Upper lobe of right lung (tissue), 1 donor: ENCODE data around the gene MTG2. TPM values are rescaled to one million over a fixed set of nuclear protein-coding genes. Genes with fewer than 3 reads are reported as not detected.

Experiments
- ATAC-seq: fragments of 200-7000 bp; cut with Tn5 transposase; one replicate; pipeline ENCODE4 v1.9.1; 2020; ENCODE audit warnings: mild to moderate bottlenecking, moderate library complexity
- DNase-seq: peaks from one replicate; pipeline ENCODE4 v3.0.0-alpha.2; 2020
- H3K27ac ChIP-seq: fragments of 200-600 bp; one replicate; pipeline ENCODE4 v1.8.0; 2022
- H3K27me3 ChIP-seq: fragments of 200-600 bp; one replicate; pipeline ENCODE4 v1.8.0; 2022; ENCODE audit warnings: mild to moderate bottlenecking
- H3K36me3 ChIP-seq: fragments of 200-600 bp; one replicate; pipeline ENCODE4 v1.8.0; 2022
- H3K4me1 ChIP-seq: fragments of 200-600 bp; one replicate; pipeline ENCODE4 v1.8.0; 2022
- H3K4me3 ChIP-seq: fragments of 200-600 bp; one replicate; pipeline ENCODE4 v1.8.0; 2022; ENCODE audit warnings: mild to moderate bottlenecking
- H3K9me3 ChIP-seq: fragments of 200-600 bp; one replicate; pipeline ENCODE4 v1.8.0; 2022
- intact Hi-C: fragments of 100-400 bp; cut with DNase I; formaldehyde crosslinking; loops from one replicate; pipeline ENCODE4 v1.11.0; 2022
- total RNA-seq: library from RNA; stranded (reverse); fragmentation: NEBNext Ultra II Directional; extraction: Animal tissue kit (Norgen Biotek cat#: 25700); gene quantifications from one replicate; pipeline ENCODE4 v1.2.1, GENCODE V29; 2021
- TF ChIP-seq, protein P1 (sequence below): fragments of 200-600 bp; IDR thresholded peaks from one replicate; pipeline ENCODE4 v1.8.0; 2022; ENCODE audit warnings: antibody characterized with exemption
- donor health status: DM: no; HTN: yes; CAD: no; lungs with severe emphysema.

MTG2 gene
- total RNA-seq, 1 donor from 2014 or later = 26.5 TPM

- peak; percentile 0 for ATAC-seq
- Histone ChIP-seq H3K9me3 (no peaks in the 10 kb centered on the region), H3K4me3 (peak overlapping the region; percentile 78), H3K27ac (peak overlapping the region; percentile 85), H3K27me3 (no peaks in the 10 kb centered on the region), H3K4me1 (peaks cover 21% of the 10 kb centered on the region), H3K36me3 (peaks cover 8% of the 10 kb centered on the region)
- intact Hi-C loops = no loop called here
- TF ChIP-seq, protein P1, sequence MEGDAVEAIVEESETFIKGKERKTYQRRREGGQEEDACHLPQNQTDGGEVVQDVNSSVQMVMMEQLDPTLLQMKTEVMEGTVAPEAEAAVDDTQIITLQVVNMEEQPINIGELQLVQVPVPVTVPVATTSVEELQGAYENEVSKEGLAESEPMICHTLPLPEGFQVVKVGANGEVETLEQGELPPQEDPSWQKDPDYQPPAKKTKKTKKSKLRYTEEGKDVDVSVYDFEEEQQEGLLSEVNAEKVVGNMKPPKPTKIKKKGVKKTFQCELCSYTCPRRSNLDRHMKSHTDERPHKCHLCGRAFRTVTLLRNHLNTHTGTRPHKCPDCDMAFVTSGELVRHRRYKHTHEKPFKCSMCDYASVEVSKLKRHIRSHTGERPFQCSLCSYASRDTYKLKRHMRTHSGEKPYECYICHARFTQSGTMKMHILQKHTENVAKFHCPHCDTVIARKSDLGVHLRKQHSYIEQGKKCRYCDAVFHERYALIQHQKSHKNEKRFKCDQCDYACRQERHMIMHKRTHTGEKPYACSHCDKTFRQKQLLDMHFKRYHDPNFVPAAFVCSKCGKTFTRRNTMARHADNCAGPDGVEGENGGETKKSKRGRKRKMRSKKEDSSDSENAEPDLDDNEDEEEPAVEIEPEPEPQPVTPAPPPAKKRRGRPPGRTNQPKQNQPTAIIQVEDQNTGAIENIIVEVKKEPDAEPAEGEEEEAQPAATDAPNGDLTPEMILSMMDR = no peak
- DNase-seq = no peak
These were observed 55.9 kb downstream of the MTG2 start for GRCh38 chr20:62238569-62239277.

DNA sequence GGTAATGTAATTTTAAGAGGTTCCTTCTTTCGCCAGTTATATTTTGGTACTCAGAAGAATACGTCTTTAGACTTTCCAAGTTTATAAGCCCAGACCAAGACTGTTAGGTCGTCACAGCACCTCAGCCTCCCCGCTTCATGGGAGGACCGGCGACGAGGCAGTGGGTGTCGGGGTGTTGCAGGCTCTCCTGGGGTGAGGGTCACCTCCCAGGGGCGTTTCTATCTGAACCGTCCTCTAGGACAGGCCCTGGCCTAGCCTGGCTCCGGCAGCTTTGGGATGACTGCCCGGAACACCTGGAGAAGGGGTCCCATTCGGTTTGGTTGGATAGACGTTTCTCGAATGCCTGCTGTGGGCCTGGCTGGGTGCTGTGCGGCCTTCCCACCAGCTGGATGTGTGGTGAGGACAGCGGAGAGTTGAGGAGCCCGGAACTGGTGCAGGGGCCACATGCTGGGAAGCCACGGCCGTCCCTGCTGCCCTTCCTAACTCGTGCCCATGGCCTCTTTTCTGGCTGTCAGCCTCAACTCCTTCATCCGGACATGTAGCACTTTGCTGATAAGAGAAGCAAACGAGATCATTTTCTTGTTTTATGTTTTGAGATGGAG, 56.6 kb downstream of the MTG2 start:
- Histone ChIP-seq H3K27me3 (no peaks in the 10 kb centered on the region), H3K9me3 (no peaks in the 10 kb centered on the region), H3K36me3 (peaks cover 8% of the 10 kb centered on the region), H3K27ac (peak overlapping the region; percentile 85), H3K4me1 (peaks cover 21% of the 10 kb centered on the region), H3K4me3 (peak overlapping the region; percentile 78)
- no peak for DNase-seq
- intact Hi-C loops = no loop called here
- no peak for ATAC-seq
- TF ChIP-seq, protein P1 = no peak

- peaks cover 8% of the 10 kb centered on the region for H3K36me3 ChIP-seq
These were observed 57.3 kb downstream of the MTG2 start for GRCh38 chr20:62240020-62240685.

GRCh38 chr20:62241506-62241905, 58.7 kb downstream of the MTG2 start:
- H3K4me3 ChIP-seq = no peak overlapping the region
- H3K4me1 ChIP-seq = peaks cover 21% of the 10 kb centered on the region
- peaks cover 8% of the 10 kb centered on the region for H3K36me3 ChIP-seq
- DNase-seq = no peak
- no peak for ATAC-seq
- TF ChIP-seq, protein P1 = no peak
- intact Hi-C loops = no loop called here
- H3K9me3 ChIP-seq = no peaks in the 10 kb centered on the region
- H3K27ac ChIP-seq = no peak overlapping the region
- H3K27me3 ChIP-seq = no peaks in the 10 kb centered on the region

More at GRCh38 chr20:62240020-62240685, 57.3 kb downstream of the MTG2 start:
- Histone ChIP-seq H3K27me3 (no peaks in the 10 kb centered on the region), H3K9me3 (no peaks in the 10 kb centered on the region), H3K27ac (no peak overlapping the region), H3K4me3 (no peak overlapping the region), H3K4me1 (peaks cover 21% of the 10 kb centered on the region)
- intact Hi-C loops = no loop called here
- TF ChIP-seq, protein P1 = no peak
- ATAC-seq (no peak), DNase-seq (no peak)

DNA sequence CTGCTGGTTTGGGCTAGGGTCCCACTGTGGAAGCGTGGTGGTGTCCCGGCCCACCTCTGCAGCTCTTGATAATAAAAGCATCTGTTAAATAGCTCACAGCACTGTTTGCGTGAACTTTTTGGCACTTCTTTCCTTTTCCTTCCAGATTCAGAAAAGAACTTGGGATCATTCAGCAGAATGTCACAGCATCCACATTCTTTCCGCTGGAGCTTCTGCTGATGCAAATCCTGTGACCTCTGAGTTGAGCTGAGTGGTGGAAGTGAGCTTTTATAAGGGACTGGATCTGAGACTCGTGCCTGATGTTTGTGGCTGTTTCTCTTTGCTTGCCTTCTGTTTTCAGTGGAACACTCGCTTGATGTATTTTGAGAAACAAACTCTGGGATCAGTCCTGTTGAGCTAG, 59.3 kb downstream of the MTG2 start:
- TF ChIP-seq, protein P1 = no peak
- DNase-seq = no peak
- no peak for ATAC-seq
- H3K4me3 ChIP-seq = no peak overlapping the region
- H3K36me3 ChIP-seq = peaks cover 8% of the 10 kb centered on the region
- no peaks in the 10 kb centered on the region for H3K27me3 ChIP-seq
- H3K9me3 ChIP-seq = no peaks in the 10 kb centered on the region
- no peak overlapping the region for H3K27ac ChIP-seq
- intact Hi-C loops = no loop called here
- peaks cover 21% of the 10 kb centered on the region for H3K4me1 ChIP-seq
